Measurements from ENCODE around the gene MRGPRF.
"Not testable (repeated sequence)": the region's sequence is repeated elsewhere in the genome, so short reads cannot be mapped to it uniquely, and the experiment has no call there.

Gene MRGPRF

GRCh38 chr11:69003301-69003865 is 9.7 kb downstream of the MRGPRF start:
- DNase-seq (ENCODE audit: low read depth in 2 of 2, low spot score in 1 of 2): no peak

- DNase-seq (ENCODE audit: low read depth in 2 of 2, low spot score in 1 of 2): no peak
Observed at GRCh38 chr11:69002570-69003231, 10.3 kb downstream of the MRGPRF start.

GRCh38 chr11:69002110-69002569 is 10.9 kb downstream of the MRGPRF start:
- DNase-seq (ENCODE audit: low read depth in 2 of 2, low spot score in 1 of 2): no peak

- DNase-seq (ENCODE audit: low read depth in 2 of 2, low spot score in 1 of 2): no peak
Observed at GRCh38 chr11:69001243-69002081, 11.6 kb downstream of the MRGPRF start.

GRCh38 chr11:69000831-69001242 is 12.2 kb downstream of the MRGPRF start:
- no peak for DNase-seq (ENCODE audit: low read depth in 2 of 2, low spot score in 1 of 2)

- DNase-seq (ENCODE audit: low read depth in 2 of 2, low spot score in 1 of 2): no peak
Observed at GRCh38 chr11:69000391-69000790, 12.7 kb downstream of the MRGPRF start.

- DNase-seq (ENCODE audit: low read depth in 2 of 2, low spot score in 1 of 2): not testable (repeated sequence)
Observed at GRCh38 chr11:68999748-69000355, 13.2 kb downstream of the MRGPRF start.

GRCh38 chr11:68999093-68999747 is 13.8 kb downstream of the MRGPRF start:
- no peak for DNase-seq (ENCODE audit: low read depth in 2 of 2, low spot score in 1 of 2)

- DNase-seq (ENCODE audit: low read depth in 2 of 2, low spot score in 1 of 2): no peak
Observed at GRCh38 chr11:68998390-68998911, 14.6 kb downstream of the MRGPRF start.

GRCh38 chr11:68997995-68998348 is 15.1 kb downstream of the MRGPRF start:
- DNase-seq (ENCODE audit: low read depth in 2 of 2, low spot score in 1 of 2): no peak

- DNase-seq (ENCODE audit: low read depth in 2 of 2, low spot score in 1 of 2): no peak
Observed at GRCh38 chr11:68997124-68997994, 15.7 kb downstream of the MRGPRF start.

- no peak for DNase-seq (ENCODE audit: low read depth in 2 of 2, low spot score in 1 of 2)
Observed at GRCh38 chr11:68996376-68997123, 16.5 kb downstream of the MRGPRF start.

GRCh38 chr11:68994894-68995285 is 18.2 kb downstream of the MRGPRF start:
- DNase-seq (ENCODE audit: low read depth in 2 of 2, low spot score in 1 of 2): no peak

GRCh38 chr11:68994161-68994893 is 18.7 kb downstream of the MRGPRF start:
- DNase-seq (ENCODE audit: low read depth in 2 of 2, low spot score in 1 of 2): no peak

GRCh38 chr11:68993546-68993945 is 19.5 kb downstream of the MRGPRF start:
- no peak for DNase-seq (ENCODE audit: low read depth in 2 of 2, low spot score in 1 of 2)

- DNase-seq (ENCODE audit: low read depth in 2 of 2, low spot score in 1 of 2): no peak
Observed at GRCh38 chr11:68992743-68993255, 20.2 kb downstream of the MRGPRF start.

GRCh38 chr11:68990995-68991780 is 21.9 kb downstream of the MRGPRF start:
- no peak for DNase-seq (ENCODE audit: low read depth in 2 of 2, low spot score in 1 of 2)

All from stimulated activated CD8-positive, alpha-beta memory T cell treated with anti-CD3 and anti-CD28 coated beads, Interleukin-4, amount 100 ng/mL, for 4 hours (primary cell).